IMR-90 (cell line): ENCODE measurements around the gene OR10A3.

Experiments
- BHLHE40 ChIP-seq: fragments of 150-350 bp; IDR thresholded peaks from 2 replicates; pipeline ENCODE4 v1.6.1; 2016; ENCODE audit warnings: mild to moderate bottlenecking, low read depth, low read length
- CEBPB ChIP-seq: IDR thresholded peaks from 2 replicates; pipeline ENCODE4 v1.6.1; 2012; ENCODE audit warnings: low read depth, low read length, improper control_type of control experiment
- POLR2A ChIP-seq: IDR thresholded peaks from 2 replicates; pipeline ENCODE4 v1.6.1; 2012; ENCODE audit warnings: mild to moderate bottlenecking, low read depth, low read length
- RFX5 ChIP-seq: IDR thresholded peaks from 2 replicates; pipeline ENCODE4 v1.8.0; 2012; ENCODE audit warnings: low read depth, mild to moderate bottlenecking, low read length, moderate library complexity
- TF ChIP-seq, protein P1 (sequence below): conservative IDR thresholded peaks from 2 replicates; pipeline ENCODE4 v1.5.1; 2012; ENCODE audit warnings: mild to moderate bottlenecking, low read depth, low read length, improper control_type of control experiment

DNA sequence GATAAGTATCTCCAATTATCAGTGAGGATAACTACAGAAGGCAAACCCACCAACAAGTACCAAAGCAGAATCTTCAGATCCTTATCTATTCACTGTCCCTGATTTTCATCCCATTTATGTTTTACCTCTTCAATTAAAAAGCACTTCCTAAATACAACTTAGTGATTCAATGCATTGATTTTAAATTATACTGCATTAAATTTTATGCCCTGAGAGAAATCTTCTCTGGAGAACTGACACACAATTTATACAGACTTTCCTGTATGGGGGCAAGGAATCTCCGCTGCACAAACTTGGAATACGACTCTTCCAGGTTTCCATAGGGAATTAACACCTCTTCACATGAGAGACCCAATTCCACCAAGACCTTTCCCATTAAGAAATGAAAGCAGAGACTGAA, at the start of gene OR10A3:
- TF ChIP-seq POLR2A (no peak), BHLHE40 (no peak), CEBPB (no peak), RFX5 (no peak)
- TF ChIP-seq, protein P1, sequence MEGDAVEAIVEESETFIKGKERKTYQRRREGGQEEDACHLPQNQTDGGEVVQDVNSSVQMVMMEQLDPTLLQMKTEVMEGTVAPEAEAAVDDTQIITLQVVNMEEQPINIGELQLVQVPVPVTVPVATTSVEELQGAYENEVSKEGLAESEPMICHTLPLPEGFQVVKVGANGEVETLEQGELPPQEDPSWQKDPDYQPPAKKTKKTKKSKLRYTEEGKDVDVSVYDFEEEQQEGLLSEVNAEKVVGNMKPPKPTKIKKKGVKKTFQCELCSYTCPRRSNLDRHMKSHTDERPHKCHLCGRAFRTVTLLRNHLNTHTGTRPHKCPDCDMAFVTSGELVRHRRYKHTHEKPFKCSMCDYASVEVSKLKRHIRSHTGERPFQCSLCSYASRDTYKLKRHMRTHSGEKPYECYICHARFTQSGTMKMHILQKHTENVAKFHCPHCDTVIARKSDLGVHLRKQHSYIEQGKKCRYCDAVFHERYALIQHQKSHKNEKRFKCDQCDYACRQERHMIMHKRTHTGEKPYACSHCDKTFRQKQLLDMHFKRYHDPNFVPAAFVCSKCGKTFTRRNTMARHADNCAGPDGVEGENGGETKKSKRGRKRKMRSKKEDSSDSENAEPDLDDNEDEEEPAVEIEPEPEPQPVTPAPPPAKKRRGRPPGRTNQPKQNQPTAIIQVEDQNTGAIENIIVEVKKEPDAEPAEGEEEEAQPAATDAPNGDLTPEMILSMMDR = no peak
